Gastrocnemius medialis (tissue), 4 donors: Measurements from ENCODE around the gene VSNL1.

ENCODE experiments used
- CTCF ChIP-seq, 5 experiments: fragments of 450-650 bp in 3 of 5; fragments of 200-600 bp in 2 of 5; sonication (generic) in 2 of 5; IDR thresholded peaks in 4 of 5; conservative IDR thresholded peaks in 1 of 5; 1 replicate in 4 of 5; 2 replicates in 1 of 5; pipeline ENCODE4 v1.5.1; 2016 to 2019; ENCODE audit warnings: antibody characterized with exemption in 5 of 5, mild to moderate bottlenecking in 3 of 5, moderate library complexity in 3 of 5
- POLR2A ChIP-seq, 2 donors: fragments of 450-650 bp; IDR thresholded peaks; one replicate each; pipeline ENCODE4 v1.6.1; 2017; ENCODE audit warnings: antibody characterized with exemption in 2 of 2, mild to moderate bottlenecking in 2 of 2, moderate library complexity in 2 of 2

- TF ChIP-seq POLR2A (IDR thresholded peaks at IDR 0.05) (no peak), CTCF (IDR thresholded peaks at IDR 0.05 in 4 of 5, conservative IDR thresholded peaks at IDR 0.05 in 1 of 5) (no peak)
Observed at GRCh38 chr2:17626986-17627385, 86.5 kb downstream of the VSNL1 start.
